HG03520 (cell line): ENCODE results near the gene BAG2.

Experiments used
- ATAC-seq: cut with Tn5 transposase; IDR thresholded peaks from one replicate; pipeline ENCODE4 v1.9.1; 2021; ENCODE audit warnings: mild to moderate bottlenecking, moderate library complexity; ENCODE audit not compliant: unreplicated experiment

BAG2 gene

GRCh38 chr6:57221191-57221935, 49.2 kb downstream of the BAG2 start:
- ATAC-seq = peak; percentile 54

- peak; percentile 72 for ATAC-seq
Observed at GRCh38 chr6:57221936-57222742, 50.0 kb downstream of the BAG2 start, which contains the start of gene RAB23. Gene RAB23 (minus strand): TSS chr6:57222307. CDS start chr6:57210380, 11,927 bp downstream.

- no peak for ATAC-seq
Observed at GRCh38 chr6:57222743-57223077, 50.6 kb downstream of the BAG2 start.

GRCh38 chr6:57224769-57225515, 52.8 kb downstream of the BAG2 start:
- no peak for ATAC-seq

GRCh38 chr6:57226221-57226620, 54.1 kb downstream of the BAG2 start:
- ATAC-seq = no peak
